Measurements from ENCODE around the gene RXFP1.

RXFP1 gene

DNA sequence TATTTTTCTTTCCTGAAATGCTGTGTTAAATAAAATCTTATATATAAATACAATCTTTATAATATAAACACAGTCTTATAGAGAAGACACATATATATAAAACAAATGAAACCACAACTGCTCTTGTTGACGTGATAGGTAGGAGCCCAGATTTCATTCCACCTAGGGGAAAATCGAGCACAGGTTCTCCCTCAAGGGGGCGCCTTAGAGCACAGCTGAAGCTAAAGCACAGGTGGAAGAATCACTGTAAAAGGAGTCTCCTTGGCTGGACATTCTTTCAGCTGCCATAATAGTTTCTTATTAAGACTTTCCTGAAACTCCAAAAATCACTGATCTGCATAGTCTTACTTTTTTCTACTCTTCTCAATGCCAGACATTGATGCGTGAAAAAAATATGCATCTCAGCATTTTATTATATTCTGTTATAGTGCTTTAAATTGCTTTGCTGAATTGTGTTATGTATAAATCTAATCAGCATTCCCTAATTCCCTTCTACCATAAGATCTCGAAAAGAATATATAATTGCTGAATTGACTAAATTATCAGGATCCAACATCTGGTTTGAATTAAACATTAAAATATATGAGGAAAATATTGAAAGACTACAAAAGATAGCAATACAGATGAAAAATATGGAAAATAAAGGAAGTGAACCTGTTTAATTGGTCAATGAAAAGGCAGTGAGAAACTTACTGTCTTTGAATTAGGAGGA lies 25.5 kb upstream of the RXFP1 start:
- Mint-ChIP-seq H3K27me3 (ENCODE audit: low read depth) (peaks cover 5% of the 10 kb centered on the region), H3K9me3 (peaks cover 7% of the 10 kb centered on the region), H3K4me1 (no peaks in the 10 kb centered on the region), H3K27ac (no peak overlapping the region), H3K36me3 (ENCODE audit: low read depth) (no peaks in the 10 kb centered on the region), H3K4me3 (no peak overlapping the region)
- TF ChIP-seq, protein P1, sequence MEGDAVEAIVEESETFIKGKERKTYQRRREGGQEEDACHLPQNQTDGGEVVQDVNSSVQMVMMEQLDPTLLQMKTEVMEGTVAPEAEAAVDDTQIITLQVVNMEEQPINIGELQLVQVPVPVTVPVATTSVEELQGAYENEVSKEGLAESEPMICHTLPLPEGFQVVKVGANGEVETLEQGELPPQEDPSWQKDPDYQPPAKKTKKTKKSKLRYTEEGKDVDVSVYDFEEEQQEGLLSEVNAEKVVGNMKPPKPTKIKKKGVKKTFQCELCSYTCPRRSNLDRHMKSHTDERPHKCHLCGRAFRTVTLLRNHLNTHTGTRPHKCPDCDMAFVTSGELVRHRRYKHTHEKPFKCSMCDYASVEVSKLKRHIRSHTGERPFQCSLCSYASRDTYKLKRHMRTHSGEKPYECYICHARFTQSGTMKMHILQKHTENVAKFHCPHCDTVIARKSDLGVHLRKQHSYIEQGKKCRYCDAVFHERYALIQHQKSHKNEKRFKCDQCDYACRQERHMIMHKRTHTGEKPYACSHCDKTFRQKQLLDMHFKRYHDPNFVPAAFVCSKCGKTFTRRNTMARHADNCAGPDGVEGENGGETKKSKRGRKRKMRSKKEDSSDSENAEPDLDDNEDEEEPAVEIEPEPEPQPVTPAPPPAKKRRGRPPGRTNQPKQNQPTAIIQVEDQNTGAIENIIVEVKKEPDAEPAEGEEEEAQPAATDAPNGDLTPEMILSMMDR (IDR thresholded peaks at IDR 0.05; ENCODE audit: unreplicated experiment in 3 of 3): peak in 2 of 3 experiments; percentile 10 to 12

DNA sequence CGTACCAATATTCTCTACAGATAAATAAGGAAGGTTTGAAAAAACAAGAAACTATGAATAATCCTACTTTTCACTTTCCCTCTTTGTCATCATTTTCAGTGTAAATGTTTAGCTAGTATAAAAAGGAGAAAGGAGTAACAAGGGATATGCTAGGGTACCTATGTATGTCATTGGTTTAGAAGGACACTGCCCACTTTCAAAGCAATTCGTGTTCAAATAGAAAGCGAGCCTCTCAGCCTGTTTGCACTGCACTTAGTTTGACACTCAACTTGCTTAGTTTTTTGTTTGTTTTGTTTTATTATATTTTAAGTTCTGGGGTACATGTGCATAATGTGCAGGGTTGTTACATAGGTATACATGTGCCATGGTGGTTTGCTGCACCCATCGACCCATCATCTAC lies 21.6 kb upstream of the RXFP1 start:
- Mint-ChIP-seq H3K4me1 (no peaks in the 10 kb centered on the region), H3K36me3 (ENCODE audit: low read depth) (no peaks in the 10 kb centered on the region), H3K4me3 (no peak overlapping the region), H3K9me3 (peaks cover 15% of the 10 kb centered on the region), H3K27me3 (ENCODE audit: low read depth) (peaks cover 5% of the 10 kb centered on the region), H3K27ac (no peak overlapping the region)
- TF ChIP-seq, protein P1 (IDR thresholded peaks at IDR 0.05; ENCODE audit: unreplicated experiment in 3 of 3): no peak

DNA sequence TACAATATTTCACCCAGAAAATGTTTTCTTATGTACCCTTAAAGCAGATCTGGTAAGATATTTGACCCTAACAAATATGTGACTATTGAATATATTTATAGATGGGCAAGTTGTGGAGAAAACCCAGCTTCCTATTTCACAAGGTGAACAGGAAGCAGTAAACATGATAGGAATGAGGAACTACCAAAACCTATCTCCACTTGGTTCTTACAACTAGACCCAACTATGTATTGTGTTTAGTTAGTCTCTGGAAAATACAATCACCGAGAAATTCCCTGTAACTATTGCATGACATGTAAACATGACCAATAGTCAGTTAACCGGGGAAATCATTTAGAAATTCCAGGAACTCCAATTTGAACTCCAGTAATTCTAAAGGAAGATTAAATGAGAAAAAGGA lies 8.4 kb upstream of the RXFP1 start:
- Mint-ChIP-seq H3K27me3 (ENCODE audit: low read depth) (no peaks in the 10 kb centered on the region), H3K9me3 (no peaks in the 10 kb centered on the region), H3K4me1 (no peaks in the 10 kb centered on the region), H3K36me3 (ENCODE audit: low read depth) (no peaks in the 10 kb centered on the region), H3K27ac (no peak overlapping the region), H3K4me3 (no peak overlapping the region)
- TF ChIP-seq, protein P1 (IDR thresholded peaks at IDR 0.05; ENCODE audit: unreplicated experiment in 3 of 3): no peak

DNA sequence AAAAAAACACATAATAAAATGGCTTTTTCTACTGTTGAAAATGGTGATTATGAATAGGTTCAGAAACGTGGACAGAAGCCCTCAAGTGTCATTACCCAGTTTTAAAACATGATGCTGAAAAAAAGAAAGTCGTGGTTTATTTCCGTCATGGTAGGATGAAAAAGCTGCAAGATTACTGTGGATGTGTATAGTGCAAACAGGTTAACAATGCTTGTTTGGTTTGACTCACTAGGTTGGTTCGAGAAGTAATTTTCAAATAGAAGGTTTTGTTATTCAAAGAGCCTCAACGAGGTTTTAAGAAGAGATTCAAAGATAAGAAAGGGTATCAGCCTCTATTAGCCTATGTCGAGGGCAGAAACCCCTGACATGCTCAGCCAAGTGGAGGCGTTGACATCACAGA lies 2.5 kb upstream of the RXFP1 start:
- Mint-ChIP-seq H3K27ac (no peak overlapping the region), H3K4me1 (no peaks in the 10 kb centered on the region), H3K36me3 (ENCODE audit: low read depth) (no peaks in the 10 kb centered on the region), H3K9me3 (no peaks in the 10 kb centered on the region), H3K4me3 (no peak overlapping the region), H3K27me3 (ENCODE audit: low read depth) (peaks cover 3% of the 10 kb centered on the region)
- TF ChIP-seq, protein P1 (IDR thresholded peaks at IDR 0.05; ENCODE audit: unreplicated experiment in 3 of 3): no peak

DNA sequence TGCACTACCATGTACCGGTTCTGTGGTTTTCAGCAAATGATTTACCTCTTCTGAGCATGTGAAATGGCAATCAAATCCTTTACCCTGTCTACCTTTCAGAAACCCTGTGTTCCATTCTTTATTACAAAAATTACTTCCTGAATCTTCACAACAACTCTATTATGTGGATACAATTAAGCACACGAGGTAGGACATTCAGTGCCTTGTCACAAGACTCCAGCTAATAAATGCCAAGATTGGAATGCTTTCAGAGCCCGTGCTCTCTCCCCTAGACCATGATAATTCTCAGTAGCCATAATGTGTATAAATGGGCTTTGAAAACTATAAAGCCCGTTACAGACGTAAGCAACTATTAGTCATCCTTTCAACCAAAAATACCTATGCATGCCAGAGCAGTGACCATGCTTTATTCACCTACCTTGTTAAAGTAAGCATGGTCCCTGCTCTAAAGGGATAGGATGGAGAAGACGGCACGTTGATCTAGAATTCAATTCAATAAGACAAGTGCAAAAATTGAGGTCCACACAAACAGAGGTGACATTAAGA lies 2.4 kb downstream of the RXFP1 start:
- no peak overlapping the region for H3K4me3 Mint-ChIP-seq
- TF ChIP-seq, protein P1 (IDR thresholded peaks at IDR 0.05; ENCODE audit: unreplicated experiment in 3 of 3): no peak
- peaks cover 3% of the 10 kb centered on the region for H3K27me3 Mint-ChIP-seq (ENCODE audit: low read depth)
- no peaks in the 10 kb centered on the region for H3K4me1 Mint-ChIP-seq
- no peaks in the 10 kb centered on the region for H3K36me3 Mint-ChIP-seq (ENCODE audit: low read depth)
- H3K27ac Mint-ChIP-seq: no peak overlapping the region
- H3K9me3 Mint-ChIP-seq: no peaks in the 10 kb centered on the region

DNA sequence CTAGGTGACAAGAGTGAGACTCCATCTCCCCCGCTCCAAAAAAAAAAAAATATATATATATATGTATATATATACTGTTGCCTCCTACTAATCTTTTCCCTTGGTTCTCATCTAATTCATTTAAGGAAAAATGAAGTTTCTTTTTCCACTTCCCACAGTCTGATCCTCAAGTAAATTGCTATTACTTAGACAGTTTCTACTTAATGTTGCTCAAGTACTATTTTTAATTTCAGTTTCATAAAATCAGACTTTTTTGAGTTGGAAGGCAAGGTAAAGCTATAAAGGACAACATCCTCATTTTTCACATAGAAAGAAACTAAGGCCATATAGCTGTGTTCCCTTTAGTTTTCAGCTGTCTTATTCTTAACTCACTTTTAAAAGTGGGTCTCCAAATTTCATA lies 5.8 kb downstream of the RXFP1 start:
- Mint-ChIP-seq H3K9me3 (no peaks in the 10 kb centered on the region), H3K4me1 (no peaks in the 10 kb centered on the region), H3K4me3 (no peak overlapping the region)

More for the DNA sequence above, 5.8 kb downstream of the RXFP1 start:
- no peaks in the 10 kb centered on the region for H3K27me3 Mint-ChIP-seq (ENCODE audit: low read depth)
- TF ChIP-seq, protein P1 (IDR thresholded peaks at IDR 0.05; ENCODE audit: unreplicated experiment in 3 of 3): no peak
- no peak overlapping the region for H3K27ac Mint-ChIP-seq
- H3K36me3 Mint-ChIP-seq (ENCODE audit: low read depth): no peaks in the 10 kb centered on the region
